HuH-7.5 (cell line): ENCODE data around the gene ZSWIM3.

ENCODE experiments used
- DNase-seq: peaks from one replicate; pipeline ENCODE4 v3.0.0; 2011; ENCODE audit warnings: low spot score

ZSWIM3 gene

GRCh38 chr20:45909817-45910669 is 52.6 kb downstream of the ZSWIM3 start:
- DNase-seq, result no peak

- peak; percentile 55 for DNase-seq
These were observed 53.5 kb downstream of the ZSWIM3 start for GRCh38 chr20:45910670-45911485.

GRCh38 chr20:45911486-45912343 is 54.3 kb downstream of the ZSWIM3 start, which contains the start of gene PLTP:
PLTP (minus strand) TSS chr20:45912155; CDS start chr20:45911452, 703 bp downstream.
- peak; percentile 36 for DNase-seq

GRCh38 chr20:45912344-45912682 is 54.9 kb downstream of the ZSWIM3 start:
- no peak for DNase-seq

GRCh38 chr20:45913116-45913515 is 55.7 kb downstream of the ZSWIM3 start:
- no peak for DNase-seq

- DNase-seq, result no peak
These were observed 60.4 kb downstream of the ZSWIM3 start for GRCh38 chr20:45917790-45918141.

- no peak for DNase-seq
These were observed 60.8 kb downstream of the ZSWIM3 start for GRCh38 chr20:45918182-45918737.

- no peak for DNase-seq
These were observed 61.5 kb downstream of the ZSWIM3 start for GRCh38 chr20:45918779-45919537.

- no peak for DNase-seq
These were observed 62.4 kb downstream of the ZSWIM3 start for GRCh38 chr20:45919542-45920399.

GRCh38 chr20:45920462-45921336 is 63.3 kb downstream of the ZSWIM3 start:
- DNase-seq, result no peak

- DNase-seq, result no peak
These were observed 64.1 kb downstream of the ZSWIM3 start for GRCh38 chr20:45921337-45922189.

- DNase-seq, result no peak
These were observed 67.2 kb downstream of the ZSWIM3 start for GRCh38 chr20:45924391-45925261.

- no peak for DNase-seq
These were observed 68.5 kb downstream of the ZSWIM3 start for GRCh38 chr20:45925821-45926506.

- DNase-seq, result no peak
These were observed 69.3 kb downstream of the ZSWIM3 start for GRCh38 chr20:45926731-45927070.

- DNase-seq, result peak; percentile 66
These were observed 69.9 kb downstream of the ZSWIM3 start for GRCh38 chr20:45927071-45927878.
